HG02870 (cell line): Measurements from ENCODE around the gene ZCCHC9.
"Not testable (repeated sequence)": the region's sequence is repeated elsewhere in the genome, so short reads cannot be mapped to it uniquely, and the experiment has no call there.

ENCODE experiments used
- ATAC-seq: cut with Tn5 transposase; IDR thresholded peaks from one replicate; pipeline ENCODE4 v1.9.1; 2021; ENCODE audit warnings: mild to moderate bottlenecking, moderate library complexity; ENCODE audit not compliant: unreplicated experiment

Gene ZCCHC9, protein sequence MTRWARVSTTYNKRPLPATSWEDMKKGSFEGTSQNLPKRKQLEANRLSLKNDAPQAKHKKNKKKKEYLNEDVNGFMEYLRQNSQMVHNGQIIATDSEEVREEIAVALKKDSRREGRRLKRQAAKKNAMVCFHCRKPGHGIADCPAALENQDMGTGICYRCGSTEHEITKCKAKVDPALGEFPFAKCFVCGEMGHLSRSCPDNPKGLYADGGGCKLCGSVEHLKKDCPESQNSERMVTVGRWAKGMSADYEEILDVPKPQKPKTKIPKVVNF

GRCh38 chr5:81301271-81302015 is at the start of gene ZCCHC9:
Gene ZCCHC9, plus strand, starts transcription at chr5:81301587. Its CDS starts 3,171 bp downstream, at chr5:81304758.
- ATAC-seq, result peak; percentile 94

DNA sequence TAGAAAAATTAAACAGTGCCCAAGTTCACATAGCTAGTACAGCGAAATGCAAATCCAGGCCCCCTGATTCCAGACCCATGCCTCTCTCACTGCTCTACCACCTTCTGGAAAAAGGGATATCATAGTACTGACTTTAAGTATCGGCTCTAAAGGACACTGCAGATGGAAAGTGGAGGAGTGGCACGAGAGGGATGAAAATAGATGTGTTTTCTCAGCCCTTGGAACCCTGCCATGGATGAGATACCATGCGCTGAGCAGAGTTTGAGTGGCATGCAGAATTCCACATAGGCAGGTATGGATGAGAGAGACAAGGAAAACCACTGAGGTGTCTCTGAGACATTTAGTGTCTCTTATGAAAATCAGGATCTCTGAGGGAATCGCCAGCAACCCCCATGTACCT is 49.5 kb upstream of the ZCCHC9 start:
- ATAC-seq, result no peak

DNA sequence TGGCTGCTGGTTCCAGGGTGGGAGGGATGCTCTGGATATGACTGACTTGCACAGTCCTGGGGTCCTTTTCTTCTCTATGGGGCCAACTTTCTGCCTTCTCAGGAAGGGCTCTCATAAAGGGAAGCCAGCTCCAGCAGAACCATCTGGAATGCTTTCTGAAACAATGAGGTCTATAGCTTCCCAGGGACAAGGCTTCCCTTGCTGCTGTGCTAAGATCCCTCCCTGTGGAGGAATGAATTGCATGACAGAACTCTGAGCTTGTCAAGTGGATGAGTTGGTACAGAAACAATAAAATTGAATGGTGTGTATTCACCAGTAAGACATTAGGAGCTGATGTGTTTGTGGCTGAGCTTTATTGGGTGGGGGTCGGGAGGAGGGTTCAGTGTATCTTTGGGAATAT is 48.5 kb upstream of the ZCCHC9 start:
- ATAC-seq, result no peak

- no peak for ATAC-seq
These were observed 47.5 kb upstream of the ZCCHC9 start for GRCh38 chr5:81253875-81254274.

DNA sequence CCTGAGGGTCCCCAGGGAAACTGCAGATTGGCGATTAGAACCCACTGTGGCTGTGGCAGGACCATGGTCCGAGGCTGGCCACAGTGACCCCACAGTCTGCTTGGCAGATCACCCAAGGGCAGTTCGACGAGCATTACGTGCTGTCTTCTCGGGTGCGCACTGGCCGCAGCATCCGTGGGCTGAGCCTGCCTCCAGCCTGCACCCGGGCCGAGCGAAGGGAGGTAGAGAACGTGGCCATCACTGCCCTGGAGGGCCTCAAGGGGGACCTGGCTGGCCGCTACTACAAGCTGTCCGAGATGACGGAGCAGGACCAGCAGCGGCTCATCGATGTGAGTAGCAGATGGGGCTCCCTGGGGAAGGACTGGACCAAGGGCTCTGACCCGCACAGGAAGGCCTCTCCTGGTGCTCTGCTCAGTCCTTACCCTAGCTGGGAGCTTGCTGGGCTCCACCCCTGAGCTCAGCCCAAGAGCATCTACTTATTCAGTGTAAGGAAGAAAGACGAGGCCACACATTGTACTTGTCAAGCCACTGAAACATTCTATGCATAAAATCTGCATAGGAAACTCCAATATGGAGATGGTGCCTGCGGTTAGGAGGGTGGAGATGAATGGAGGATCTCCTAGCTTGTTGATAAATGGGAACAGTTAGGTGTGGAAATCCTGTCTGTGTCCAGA is 46.4 kb upstream of the ZCCHC9 start:
- no peak for ATAC-seq

DNA sequence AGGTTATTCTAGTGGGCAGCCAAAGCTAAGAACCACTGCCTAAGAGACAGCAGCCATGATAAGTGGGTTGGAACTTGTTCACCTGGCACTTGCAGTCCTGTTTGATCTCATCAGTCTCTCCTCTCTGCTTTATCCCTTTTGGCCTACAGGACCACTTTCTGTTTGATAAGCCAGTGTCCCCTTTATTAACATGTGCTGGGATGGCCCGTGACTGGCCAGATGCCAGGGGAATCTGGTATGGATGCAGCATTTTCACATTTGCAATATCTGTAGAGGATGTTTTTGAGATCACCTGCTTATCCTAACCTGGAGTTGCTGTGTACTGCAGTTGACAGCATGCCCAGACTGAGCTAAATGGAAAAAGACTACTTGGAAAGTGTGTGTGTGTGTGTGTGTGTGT is 44.6 kb upstream of the ZCCHC9 start:
- no peak for ATAC-seq

DNA sequence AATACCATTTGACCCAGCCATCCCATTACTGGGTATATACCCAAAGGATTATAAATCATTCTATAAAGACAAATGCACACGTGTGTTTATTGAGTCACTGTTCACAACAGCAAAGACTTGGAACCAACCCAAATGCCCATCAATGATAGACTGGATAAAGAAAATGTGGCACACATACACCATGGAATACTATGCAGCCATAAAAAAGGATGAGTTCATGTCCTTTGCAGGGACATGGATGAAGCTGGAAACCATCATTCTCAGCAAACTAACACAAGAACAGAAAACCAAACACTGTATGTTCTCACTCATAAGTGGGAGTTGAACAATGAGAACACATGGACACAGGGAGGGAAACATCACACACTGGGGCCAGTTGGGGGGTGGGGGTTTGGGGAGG is 38.6 kb upstream of the ZCCHC9 start:
- ATAC-seq, result not testable (repeated sequence)

DNA sequence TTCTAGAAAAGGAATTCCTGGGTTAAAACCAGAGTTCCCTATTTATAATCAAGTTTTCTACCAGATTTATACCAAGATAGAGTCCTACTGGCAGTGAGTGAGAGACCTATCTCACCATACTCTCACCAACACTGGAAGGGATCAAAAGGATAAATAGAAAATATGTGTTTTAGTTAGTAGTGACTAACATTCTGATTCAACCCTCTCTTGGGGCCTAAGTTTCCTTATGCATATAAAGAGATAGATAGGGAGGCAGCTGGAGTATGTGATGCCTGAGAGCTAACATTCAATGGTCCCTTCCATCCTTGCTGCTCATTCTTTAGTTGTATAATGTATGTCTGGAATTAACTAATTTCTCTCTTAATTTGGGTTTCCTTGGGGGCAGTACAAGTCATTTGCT is 36.3 kb upstream of the ZCCHC9 start:
- ATAC-seq, result no peak

GRCh38 chr5:81268521-81269196 is 32.7 kb upstream of the ZCCHC9 start:
- ATAC-seq, result no peak

DNA sequence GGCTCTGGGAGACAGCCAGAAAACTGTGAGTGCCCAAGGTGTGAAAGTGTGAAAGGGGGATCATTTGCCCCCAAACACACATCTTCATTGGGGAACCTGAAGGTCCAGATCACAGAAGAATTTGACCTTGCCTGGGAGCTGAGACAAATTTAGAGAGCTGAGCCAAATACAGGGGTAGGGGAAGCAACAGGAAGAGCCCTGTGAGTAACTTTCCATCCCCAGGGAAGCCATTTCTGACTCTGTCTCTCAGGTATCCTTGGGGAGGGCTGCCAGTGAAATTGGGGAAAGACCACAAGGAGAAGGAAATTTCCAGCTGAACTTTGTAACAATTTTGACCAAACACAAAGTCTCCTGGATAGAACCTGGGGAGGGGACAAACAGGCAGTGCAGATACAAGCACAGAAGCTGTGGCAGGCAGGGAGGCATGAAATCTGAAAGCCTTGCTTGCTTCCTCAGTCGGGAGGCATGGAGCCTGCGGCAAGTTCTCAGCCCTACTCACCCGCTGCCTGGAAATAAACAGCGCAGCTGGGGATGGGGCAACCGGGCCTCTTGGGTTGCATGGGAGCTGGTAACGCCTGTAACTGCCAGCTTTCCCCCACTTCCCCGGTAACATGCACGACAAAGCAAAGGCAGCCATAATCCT is 31.5 kb upstream of the ZCCHC9 start:
- ATAC-seq, result no peak

- ATAC-seq, result not testable (repeated sequence)
These were observed 30.9 kb upstream of the ZCCHC9 start for GRCh38 chr5:81270394-81271027.

- ATAC-seq, result no peak
These were observed 17.4 kb upstream of the ZCCHC9 start for GRCh38 chr5:81283976-81284375.

DNA sequence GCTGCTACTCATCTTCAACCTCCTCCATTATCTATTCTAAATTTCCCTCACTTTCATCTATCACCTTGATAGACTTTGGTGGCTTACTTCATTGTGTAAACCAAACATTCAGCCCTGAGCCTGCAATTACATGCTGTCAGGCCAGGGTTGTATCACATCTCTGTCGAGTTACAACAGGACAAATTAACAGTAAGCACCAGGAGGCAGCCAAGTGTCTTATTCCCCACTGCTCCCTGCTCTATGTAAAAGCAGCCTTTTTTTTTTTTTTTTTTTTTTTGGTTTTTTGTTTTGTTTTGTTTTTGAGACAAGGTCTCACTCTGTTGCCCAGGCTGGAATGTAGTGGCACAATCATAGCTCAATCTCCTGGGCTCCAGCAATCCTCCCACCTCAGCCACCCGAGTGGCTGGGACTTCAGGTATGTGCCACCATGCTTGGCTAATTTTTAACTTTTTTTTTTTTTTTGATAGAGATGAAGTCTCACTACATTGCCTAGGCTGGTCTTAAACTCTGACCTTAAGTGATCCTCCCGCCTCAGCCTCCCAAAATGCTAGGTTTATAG is 15.2 kb upstream of the ZCCHC9 start:
- ATAC-seq, result no peak

DNA sequence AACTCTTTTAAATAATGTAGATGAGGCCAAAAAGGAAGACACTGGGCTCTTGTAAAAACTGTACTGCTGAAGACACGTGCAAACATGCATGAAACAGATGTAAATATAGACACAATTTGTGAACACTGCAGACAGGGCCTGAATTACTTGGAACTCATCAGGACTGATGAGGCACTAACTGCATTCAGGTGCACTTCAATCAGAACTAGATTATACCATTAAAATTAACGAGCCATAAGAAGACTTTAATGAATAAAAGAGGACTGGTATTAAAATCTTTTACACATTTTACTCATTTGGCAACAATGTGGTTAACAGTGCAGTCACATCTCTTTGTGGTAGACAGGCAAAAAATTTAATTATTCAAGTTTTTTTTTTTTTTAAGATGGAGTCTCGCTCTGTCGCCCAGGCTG is 13.4 kb upstream of the ZCCHC9 start:
- peak; percentile 41 for ATAC-seq

GRCh38 chr5:81290146-81290545 is 11.2 kb upstream of the ZCCHC9 start:
- no peak for ATAC-seq

GRCh38 chr5:81292130-81292529 is 9.3 kb upstream of the ZCCHC9 start:
- ATAC-seq, result no peak

DNA sequence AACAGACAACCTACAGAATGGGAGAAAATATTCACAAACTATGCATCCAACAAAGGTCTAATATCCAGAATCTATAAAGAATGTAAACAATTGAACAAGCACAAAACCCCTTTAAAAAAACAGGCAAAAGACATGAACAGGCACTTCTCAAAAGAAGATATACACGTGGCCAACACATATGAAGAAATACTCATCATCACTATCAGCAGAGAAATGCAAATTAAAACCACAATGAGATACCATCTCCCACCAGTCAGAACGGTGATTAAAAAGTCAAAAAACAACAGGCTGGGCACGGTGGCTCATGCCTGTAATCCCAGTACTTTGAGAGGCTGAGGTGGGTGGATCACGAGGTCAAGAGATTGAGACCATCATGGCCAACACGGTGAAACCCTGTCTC is 7.4 kb upstream of the ZCCHC9 start:
- ATAC-seq, result not testable (repeated sequence)

DNA sequence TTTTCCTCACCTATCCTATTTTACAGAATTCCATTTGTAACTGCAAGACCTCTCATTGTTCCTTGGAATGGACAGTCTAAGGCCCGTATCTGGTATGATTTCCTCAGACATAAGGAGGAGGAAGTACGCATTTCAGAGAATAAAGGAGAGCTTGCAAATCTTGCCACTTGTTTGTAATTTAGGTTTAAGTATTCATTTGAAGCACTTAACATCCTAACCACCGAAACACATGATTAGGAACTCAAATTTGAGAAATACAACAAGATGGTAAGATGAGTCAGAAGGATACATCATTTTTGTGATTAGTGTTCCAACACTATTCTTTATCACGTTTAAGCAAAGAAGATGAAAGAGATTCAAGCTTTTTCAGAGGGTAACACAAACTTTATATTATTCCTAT is 3.9 kb upstream of the ZCCHC9 start:
- ATAC-seq, result no peak

- ATAC-seq, result no peak
These were observed 491 bp upstream of the ZCCHC9 start for GRCh38 chr5:81300921-81301270.

- ATAC-seq, result no peak
These were observed 1.2 kb downstream of the ZCCHC9 start for GRCh38 chr5:81302596-81302995.
